Hepatocyte (in vitro differentiated cells): ENCODE results near the gene ANKS6. TPM values are rescaled to one million over a fixed set of nuclear protein-coding genes. Genes with fewer than 3 reads are reported as not detected.

Experiments
- DNase-seq: peaks from one replicate; pipeline ENCODE4 v3.0.0-alpha.2; 2016; ENCODE audit warnings: low spot score
- H2AFZ ChIP-seq: fragments of 200-600 bp; sonication (generic); 2 replicates; pipeline ENCODE4 v1.6.0; 2016; ENCODE audit warnings: antibody characterized with exemption, mild to moderate bottlenecking
- H3K27ac ChIP-seq: fragments of 200-600 bp; sonication (generic); 2 replicates; pipeline ENCODE4 v1.5.1; 2016; ENCODE audit warnings: mild to moderate bottlenecking
- H3K27me3 ChIP-seq: fragments of 200-600 bp; sonication (generic); 2 replicates; pipeline ENCODE4 v1.6.1; 2016
- H3K36me3 ChIP-seq: fragments of 200-600 bp; sonication (generic); replicated peaks from 2 replicates; pipeline ENCODE4 v1.5.1; 2016; ENCODE audit warnings: low read depth; ENCODE audit not compliant: insufficient read depth
- H3K4me1 ChIP-seq: fragments of 200-600 bp; sonication (generic); 2 replicates; pipeline ENCODE4 v1.5.1; 2016; ENCODE audit warnings: mild to moderate bottlenecking, moderate library complexity; ENCODE audit not compliant: insufficient read depth
- H3K4me2 ChIP-seq: fragments of 200-600 bp; sonication (generic); 2 replicates; pipeline ENCODE4 v1.6.0; 2016
- H3K4me3 ChIP-seq: fragments of 200-600 bp; sonication (generic); 2 replicates; pipeline ENCODE4 v1.5.1; 2016; ENCODE audit warnings: mild to moderate bottlenecking
- H3K79me2 ChIP-seq: fragments of 200-600 bp; sonication (generic); 2 replicates; pipeline ENCODE4 v1.6.0; 2017; ENCODE audit warnings: mild to moderate bottlenecking
- H3K9me2 ChIP-seq: fragments of 200-600 bp; sonication (generic); replicated peaks from 2 replicates; pipeline ENCODE4 v1.6.0; 2017; ENCODE audit warnings: mild to moderate bottlenecking; ENCODE audit not compliant: insufficient read depth
- H3K9me3 ChIP-seq: fragments of 200-600 bp; sonication (generic); 2 replicates; pipeline ENCODE4 v1.5.1; 2016; ENCODE audit warnings: low read depth, mild to moderate bottlenecking
- H4K20me1 ChIP-seq: fragments of 200-600 bp; sonication (generic); 2 replicates; pipeline ENCODE4 v1.6.0; 2016; ENCODE audit warnings: mild to moderate bottlenecking; ENCODE audit not compliant: insufficient read depth, poor library complexity, severe bottlenecking
- CTCF ChIP-seq: fragments of 200-600 bp; sonication (generic); IDR thresholded peaks from 2 replicates; pipeline ENCODE4 v1.5.1; 2016; ENCODE audit warnings: antibody characterized with exemption, mild to moderate bottlenecking; ENCODE audit not compliant: poor library complexity
- EZH2 ChIP-seq: fragments of 200-600 bp; sonication (generic); IDR thresholded peaks from 2 replicates; pipeline ENCODE4 v1.6.1; 2016; ENCODE audit warnings: antibody characterized with exemption, mild to moderate bottlenecking, borderline replicate concordance
- EZH2phosphoT487 ChIP-seq: fragments of 200-600 bp; sonication (generic); IDR thresholded peaks from one replicate; pipeline ENCODE4 v1.6.1; 2018; ENCODE audit warnings: antibody characterized with exemption, mild to moderate bottlenecking, low read depth, moderate library complexity; ENCODE audit not compliant: unreplicated experiment, severe bottlenecking
- WGBS: methylation state at CpG from one replicate; pipeline ENCODE4 v1.1.6; 2016; ENCODE audit warnings: low lambda C conversion rate; ENCODE audit errors: missing lambda C conversion rate; 5-methylcytosine and 5-hydroxymethylcytosine counted together
- polyA plus RNA-seq: library from polyadenylated mRNA; unstranded; fragments of >200 nt; fragmentation: Nextera tagmentation; extraction: Ambion mirVana; gene quantifications from 2 replicates; pipeline ENCODE4 v1.2.1, GENCODE V29; 2016
- total RNA-seq: library from RNA; depleted of rRNA; stranded (reverse); fragments of >200 nt; gene quantifications from 2 replicates; pipeline ENCODE4 v1.2.3, GENCODE V29; 2014

ANKS6 gene
- total and polyA plus RNA-seq, 2 experiments from 2014 or later: 21.3 to 22.9 TPM

GRCh38 chr9:98694943-98695342 is 101.4 kb downstream of the ANKS6 start:
- no peaks in the 10 kb centered on the region for H3K4me1 ChIP-seq
- H3K4me2 ChIP-seq: no peak overlapping the region
- no peaks in the 10 kb centered on the region for H3K79me2 ChIP-seq
- H3K36me3 ChIP-seq: no peaks in the 10 kb centered on the region
- no peak overlapping the region for H2AFZ ChIP-seq
- no peaks in the 10 kb centered on the region for H3K27me3 ChIP-seq
- no peak for DNase-seq
- H4K20me1 ChIP-seq: no peaks in the 10 kb centered on the region
- H3K27ac ChIP-seq: no peak overlapping the region
- no peaks in the 10 kb centered on the region for H3K9me2 ChIP-seq
- no peak overlapping the region for H3K4me3 ChIP-seq
- 80% methylated on average over 2 of the region's 2 CpGs for WGBS
- H3K9me3 ChIP-seq: no peaks in the 10 kb centered on the region
- TF ChIP-seq EZH2phosphoT487 (no peak), EZH2 (no peak), CTCF (no peak)

DNA sequence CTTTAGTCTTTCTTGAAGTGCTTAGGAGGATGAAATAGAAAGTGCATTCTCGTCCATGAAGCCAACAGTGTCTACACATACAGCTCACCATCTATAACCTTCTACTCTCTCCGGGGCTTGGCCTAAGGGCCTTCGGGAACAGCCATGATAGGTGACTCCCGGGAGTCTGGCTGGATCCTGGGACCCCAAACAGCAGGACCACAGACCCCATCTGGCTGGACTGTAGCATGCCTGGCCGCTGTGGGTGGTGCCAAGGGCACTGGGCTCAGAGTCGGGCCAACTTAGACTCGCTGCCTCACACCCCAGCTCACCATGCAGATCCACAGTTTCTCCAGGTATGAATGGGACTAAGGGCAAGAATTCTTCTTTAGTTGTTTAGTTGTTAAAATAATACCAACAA is 104.0 kb downstream of the ANKS6 start:
- DNase-seq: no peak
- no peaks in the 10 kb centered on the region for H4K20me1 ChIP-seq
- no peaks in the 10 kb centered on the region for H3K9me3 ChIP-seq
- H3K27me3 ChIP-seq: no peaks in the 10 kb centered on the region
- H3K79me2 ChIP-seq: no peaks in the 10 kb centered on the region
- 89% methylated on average over 7 of the region's 7 CpGs for WGBS
- no peak overlapping the region for H3K27ac ChIP-seq
- H3K4me3 ChIP-seq: no peak overlapping the region
- no peaks in the 10 kb centered on the region for H3K36me3 ChIP-seq
- H3K9me2 ChIP-seq: no peaks in the 10 kb centered on the region
- no peak overlapping the region for H3K4me2 ChIP-seq
- TF ChIP-seq CTCF (no peak), EZH2phosphoT487 (no peak), EZH2 (no peak)
- no peak overlapping the region for H2AFZ ChIP-seq
- no peaks in the 10 kb centered on the region for H3K4me1 ChIP-seq

DNA sequence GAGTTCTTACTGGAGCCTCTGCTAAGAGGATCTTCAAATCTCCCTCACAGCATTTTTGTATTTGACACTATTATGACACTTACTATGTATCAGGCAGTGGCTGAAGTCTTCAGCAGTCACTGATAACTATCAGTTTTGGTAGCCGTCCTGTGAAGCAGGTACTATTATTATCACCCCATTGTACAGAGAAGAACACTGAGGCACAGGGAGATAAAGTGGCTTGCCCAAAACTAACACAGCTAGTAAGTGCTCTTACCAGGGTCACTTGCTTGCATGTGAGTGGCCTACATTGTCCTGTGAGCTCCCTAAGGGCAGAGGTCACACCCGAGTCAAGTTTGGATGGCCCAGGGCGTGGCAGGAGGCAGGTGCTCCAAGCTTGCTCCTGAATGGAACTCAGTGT is 104.5 kb downstream of the ANKS6 start:
- DNase-seq: no peak
- Histone ChIP-seq H3K27me3 (no peaks in the 10 kb centered on the region), H4K20me1 (no peaks in the 10 kb centered on the region), H3K9me3 (no peaks in the 10 kb centered on the region), H3K9me2 (no peaks in the 10 kb centered on the region), H3K4me3 (no peak overlapping the region), H3K79me2 (no peaks in the 10 kb centered on the region), H3K4me2 (no peak overlapping the region), H2AFZ (no peak overlapping the region), H3K4me1 (no peaks in the 10 kb centered on the region), H3K36me3 (no peaks in the 10 kb centered on the region), H3K27ac (no peak overlapping the region)
- 91% methylated on average over 3 of the region's 3 CpGs for WGBS
- no peak for TF ChIP-seq CTCF

- no peaks in the 10 kb centered on the region for H3K9me2 ChIP-seq
- H3K36me3 ChIP-seq: no peaks in the 10 kb centered on the region
- H4K20me1 ChIP-seq: no peaks in the 10 kb centered on the region
- H3K4me3 ChIP-seq: no peak overlapping the region
- H3K27ac ChIP-seq: no peak overlapping the region
- no peaks in the 10 kb centered on the region for H3K4me1 ChIP-seq
- no peaks in the 10 kb centered on the region for H3K79me2 ChIP-seq
- no peak overlapping the region for H2AFZ ChIP-seq
- no peaks in the 10 kb centered on the region for H3K27me3 ChIP-seq
- no peak for DNase-seq
- TF ChIP-seq CTCF: no peak
- TF ChIP-seq EZH2phosphoT487: no peak
- TF ChIP-seq EZH2: no peak
- H3K4me2 ChIP-seq: no peak overlapping the region
- WGBS: 86% methylated on average over 1 of the region's 1 CpG
- no peaks in the 10 kb centered on the region for H3K9me3 ChIP-seq
These were observed 105.7 kb downstream of the ANKS6 start for GRCh38 chr9:98690686-98691085.
